ENCODE measurements around the gene CPE.
"Not testable (repeated sequence)": the region's sequence is repeated elsewhere in the genome, so short reads cannot be mapped to it uniquely, and the experiment has no call there.

Gene CPE

DNA sequence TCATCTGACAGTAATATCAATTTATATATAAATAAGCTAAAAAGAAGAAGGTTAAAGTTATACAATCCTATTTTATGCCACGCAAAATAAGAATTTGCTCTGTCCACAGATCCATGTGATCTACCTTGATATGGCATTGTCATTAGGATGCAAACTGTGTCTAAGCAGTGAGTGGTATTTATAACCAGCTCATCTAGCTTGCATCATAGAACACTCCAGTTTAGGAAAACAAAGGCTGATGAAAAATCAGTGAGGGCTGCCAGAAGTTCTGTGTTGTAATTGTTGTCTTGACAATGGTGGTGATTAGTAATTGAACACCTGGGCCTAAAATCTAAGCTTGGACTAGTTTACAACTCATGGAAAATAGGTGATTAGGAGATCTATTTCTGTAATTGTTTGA is 111.0 kb downstream of the CPE start:
- DNase-seq (ENCODE audit: low read depth, low spot score), result no peak
- TF ChIP-seq, protein P1, sequence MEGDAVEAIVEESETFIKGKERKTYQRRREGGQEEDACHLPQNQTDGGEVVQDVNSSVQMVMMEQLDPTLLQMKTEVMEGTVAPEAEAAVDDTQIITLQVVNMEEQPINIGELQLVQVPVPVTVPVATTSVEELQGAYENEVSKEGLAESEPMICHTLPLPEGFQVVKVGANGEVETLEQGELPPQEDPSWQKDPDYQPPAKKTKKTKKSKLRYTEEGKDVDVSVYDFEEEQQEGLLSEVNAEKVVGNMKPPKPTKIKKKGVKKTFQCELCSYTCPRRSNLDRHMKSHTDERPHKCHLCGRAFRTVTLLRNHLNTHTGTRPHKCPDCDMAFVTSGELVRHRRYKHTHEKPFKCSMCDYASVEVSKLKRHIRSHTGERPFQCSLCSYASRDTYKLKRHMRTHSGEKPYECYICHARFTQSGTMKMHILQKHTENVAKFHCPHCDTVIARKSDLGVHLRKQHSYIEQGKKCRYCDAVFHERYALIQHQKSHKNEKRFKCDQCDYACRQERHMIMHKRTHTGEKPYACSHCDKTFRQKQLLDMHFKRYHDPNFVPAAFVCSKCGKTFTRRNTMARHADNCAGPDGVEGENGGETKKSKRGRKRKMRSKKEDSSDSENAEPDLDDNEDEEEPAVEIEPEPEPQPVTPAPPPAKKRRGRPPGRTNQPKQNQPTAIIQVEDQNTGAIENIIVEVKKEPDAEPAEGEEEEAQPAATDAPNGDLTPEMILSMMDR (IDR thresholded peaks at IDR 0.05; ENCODE audit: low read depth, low read length), result no peak
- H3K4me3 ChIP-seq (ENCODE audit: low read depth, low read length), result no peak overlapping the region
- in situ Hi-C loops (cut with HindIII; ENCODE audit: low sequenced_read_pairs), result no loop called here

DNA sequence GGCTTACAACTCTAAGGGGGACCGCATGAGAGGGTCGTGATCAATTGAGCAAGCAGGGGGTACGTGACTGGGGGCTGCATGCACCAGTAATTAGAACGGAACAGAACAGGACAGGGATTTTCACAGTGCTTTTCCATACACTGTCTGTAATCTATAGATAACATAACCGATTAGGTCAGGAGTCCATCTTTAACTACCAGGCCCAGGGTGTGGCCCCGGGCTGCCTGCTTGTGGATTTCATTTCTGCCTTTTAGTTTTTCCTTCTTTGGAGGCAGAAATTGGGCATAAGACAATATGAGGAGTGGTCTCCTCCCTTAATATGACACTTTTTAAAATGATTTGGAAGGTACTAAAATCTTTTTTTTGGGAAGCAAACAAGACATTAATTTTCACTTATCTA is 113.8 kb downstream of the CPE start:
- DNase-seq (ENCODE audit: low read depth, low spot score); in situ Hi-C loops (cut with HindIII; ENCODE audit: low sequenced_read_pairs); H3K4me3 ChIP-seq (ENCODE audit: low read depth, low read length): not testable (repeated sequence)

DNA sequence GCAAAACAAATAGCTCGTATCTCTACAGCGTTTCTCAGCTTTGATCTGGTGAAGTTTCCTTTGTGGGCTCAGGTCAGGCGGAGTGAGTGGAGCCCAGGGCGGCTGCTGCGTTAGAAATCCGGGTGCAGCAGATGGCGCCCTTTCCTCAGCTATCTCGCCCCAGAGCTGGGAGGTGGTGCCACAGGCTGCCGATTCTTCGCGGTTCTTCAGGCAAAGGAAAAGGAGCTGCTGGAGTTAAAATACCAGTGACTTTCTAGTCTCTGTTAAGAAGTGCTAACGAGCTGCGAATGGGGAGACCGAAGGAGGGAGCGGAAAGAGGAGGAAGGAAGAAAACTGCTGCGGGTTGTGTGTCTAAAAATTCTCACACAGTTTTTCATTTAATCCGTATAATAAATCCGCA is 114.6 kb downstream of the CPE start:
- TF ChIP-seq, protein P1 (IDR thresholded peaks at IDR 0.05; ENCODE audit: low read depth, low read length), result peak; percentile 85
- in situ Hi-C loops (cut with HindIII; ENCODE audit: low sequenced_read_pairs), result no loop called here
- no peak overlapping the region for H3K4me3 ChIP-seq (ENCODE audit: low read depth, low read length)
- DNase-seq (ENCODE audit: low read depth, low spot score), result peak; percentile 67

DNA sequence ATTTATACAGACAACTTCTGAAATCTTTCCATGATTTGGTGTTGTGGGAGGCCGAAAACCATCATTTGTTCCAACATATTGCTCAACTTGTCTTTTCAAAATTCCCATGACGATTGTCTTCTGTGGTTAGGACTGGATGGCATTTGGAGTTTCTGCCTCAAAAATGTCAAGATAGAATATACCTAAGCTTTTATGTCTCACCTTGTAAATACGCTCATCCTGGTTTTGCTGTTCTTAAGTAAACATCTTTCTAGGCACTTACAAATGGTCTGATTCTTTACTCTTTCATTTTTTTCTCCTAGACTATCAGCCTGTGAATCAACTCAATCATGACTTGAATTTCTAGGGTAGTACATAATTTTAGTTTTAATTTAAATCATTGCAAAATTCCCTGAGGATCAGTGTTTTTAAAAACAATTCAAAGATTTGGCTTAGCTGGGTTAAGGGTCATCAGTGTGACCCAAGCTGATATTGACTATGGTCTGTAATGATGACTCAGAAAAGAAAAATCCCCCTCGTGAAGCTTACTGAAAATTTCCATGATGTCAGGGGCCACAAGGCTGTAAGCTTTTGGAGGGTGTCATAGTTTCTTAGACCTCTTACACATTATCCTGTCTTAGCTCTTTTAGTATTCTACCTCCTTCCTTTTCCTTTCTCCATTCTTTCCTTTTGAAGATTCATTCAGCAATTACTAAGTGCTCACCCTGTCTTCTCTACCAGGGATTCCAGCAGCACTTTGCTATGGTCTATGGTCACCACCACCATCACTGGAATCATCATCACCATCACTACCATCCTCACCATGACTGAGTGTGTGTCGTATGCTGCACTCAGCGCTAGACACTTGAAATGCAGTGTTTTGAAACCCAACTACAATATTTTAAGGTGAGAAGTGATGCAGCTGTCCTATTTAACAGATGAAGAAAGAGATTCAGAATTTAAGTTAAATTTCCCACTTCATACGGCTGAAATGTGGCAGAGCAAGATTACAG is 124.4 kb downstream of the CPE start:
- in situ Hi-C loops (cut with HindIII; ENCODE audit: low sequenced_read_pairs), result no loop called here
- TF ChIP-seq, protein P1 (IDR thresholded peaks at IDR 0.05; ENCODE audit: low read depth, low read length), result no peak

DNA sequence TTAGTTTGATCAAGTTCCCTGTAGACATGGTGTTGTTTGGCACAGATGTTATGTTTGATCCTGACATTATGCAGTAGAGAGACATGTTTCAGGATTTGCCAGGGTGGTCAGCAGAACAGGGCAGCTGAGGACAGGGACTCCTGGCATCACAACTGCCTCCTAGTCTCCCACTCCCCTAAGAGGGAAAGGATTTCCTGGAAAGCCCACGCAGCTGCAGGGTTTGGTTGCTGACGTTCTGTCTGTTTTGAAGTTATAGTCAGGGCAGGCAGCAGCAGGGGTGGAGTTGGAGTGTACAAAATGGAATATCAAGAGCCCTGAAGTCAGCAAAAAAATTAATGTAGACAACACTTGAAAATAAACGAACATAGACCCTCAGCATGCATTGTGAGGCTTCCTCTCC is 125.4 kb downstream of the CPE start:
- in situ Hi-C loops (cut with HindIII; ENCODE audit: low sequenced_read_pairs), result no loop called here
- DNase-seq (ENCODE audit: low read depth, low spot score), result no peak
- no peak overlapping the region for H3K4me3 ChIP-seq (ENCODE audit: low read depth, low read length)
- TF ChIP-seq, protein P1 (IDR thresholded peaks at IDR 0.05; ENCODE audit: low read depth, low read length), result no peak

More for the DNA sequence above, 124.4 kb downstream of the CPE start:
- H3K4me3 ChIP-seq (ENCODE audit: low read depth, low read length), result no peak overlapping the region
- DNase-seq (ENCODE audit: low read depth, low spot score), result peak; percentile 18

DNA sequence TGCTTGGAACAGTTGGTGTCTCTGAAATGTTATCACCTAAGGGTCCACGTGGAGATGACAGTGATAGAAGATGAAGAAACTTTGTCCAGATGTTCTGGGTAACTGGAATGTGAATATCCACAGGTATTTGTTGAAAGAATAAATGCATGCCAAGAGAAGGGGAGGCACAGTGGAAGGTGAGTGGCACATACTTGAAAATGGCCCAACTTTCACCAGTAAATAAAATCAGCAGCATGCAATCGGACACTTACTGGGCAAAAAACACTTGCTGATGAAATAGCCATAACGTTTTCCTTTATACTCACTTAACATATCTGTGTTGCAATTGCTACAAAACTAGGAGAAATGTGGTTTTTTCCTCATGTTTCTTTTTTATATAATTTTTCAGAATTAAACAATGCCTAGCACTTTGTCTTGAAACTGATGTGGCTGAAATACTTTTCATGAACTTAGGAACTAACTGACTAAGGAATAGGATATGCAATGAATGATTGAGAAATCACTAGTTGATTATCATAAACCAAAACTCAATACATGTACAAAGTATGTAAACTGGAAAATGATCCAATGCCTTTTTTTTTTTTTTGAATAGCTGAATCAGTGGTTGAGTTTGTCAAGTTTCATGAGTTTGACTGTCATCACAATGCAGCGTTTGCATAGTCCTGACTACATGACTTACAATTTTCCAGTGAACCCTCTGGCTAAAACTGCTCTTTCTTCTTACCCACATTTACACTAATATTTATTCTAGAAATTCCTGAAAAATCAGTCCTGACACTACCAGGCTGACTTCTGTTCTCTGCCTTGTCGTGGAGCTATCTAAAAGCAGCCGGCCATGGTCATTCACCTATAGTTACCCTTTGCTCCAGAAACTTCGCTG is 127.4 kb downstream of the CPE start:
- TF ChIP-seq, protein P1 (IDR thresholded peaks at IDR 0.05; ENCODE audit: low read depth, low read length), result no peak
- DNase-seq (ENCODE audit: low read depth, low spot score), result no peak
- H3K4me3 ChIP-seq (ENCODE audit: low read depth, low read length), result no peak overlapping the region
- in situ Hi-C loops (cut with HindIII; ENCODE audit: low sequenced_read_pairs), result no loop called here

Data from astrocyte of the spinal cord (primary cell).